CD4-positive, alpha-beta T cell treated with Interleukin-6 at 100 ng/mL for 8 hours (primary cell): Measurements from ENCODE around the gene DLG5.
"Not testable (repeated sequence)": the region's sequence is repeated elsewhere in the genome, so short reads cannot be mapped to it uniquely, and the experiment has no call there.

Experiments
- DNase-seq: peaks from one replicate; pipeline ENCODE4 v3.0.0-alpha.2; 2020; ENCODE audit warnings: mixed read lengths, low spot score

The DLG5 gene

DNA sequence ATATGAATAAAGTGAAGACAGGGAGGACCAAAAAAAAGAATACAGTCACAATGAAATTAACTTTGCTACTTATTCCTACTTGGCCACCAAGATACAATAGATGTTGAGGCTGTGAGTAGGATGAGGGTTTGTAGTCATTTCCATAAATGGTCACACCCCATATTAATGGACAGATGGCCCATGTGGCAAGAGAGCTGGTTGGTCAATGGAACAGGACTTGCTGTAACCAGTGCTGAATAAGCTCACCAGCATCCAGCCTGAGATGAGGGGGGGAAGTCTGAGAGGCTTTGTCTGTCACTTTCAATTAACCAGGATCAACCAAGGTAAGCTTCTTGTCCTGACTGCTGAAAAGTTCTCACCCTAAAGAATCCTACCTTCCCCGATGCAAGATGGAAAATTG lies 158.5 kb downstream of the DLG5 start:
- no peak for DNase-seq

DNA sequence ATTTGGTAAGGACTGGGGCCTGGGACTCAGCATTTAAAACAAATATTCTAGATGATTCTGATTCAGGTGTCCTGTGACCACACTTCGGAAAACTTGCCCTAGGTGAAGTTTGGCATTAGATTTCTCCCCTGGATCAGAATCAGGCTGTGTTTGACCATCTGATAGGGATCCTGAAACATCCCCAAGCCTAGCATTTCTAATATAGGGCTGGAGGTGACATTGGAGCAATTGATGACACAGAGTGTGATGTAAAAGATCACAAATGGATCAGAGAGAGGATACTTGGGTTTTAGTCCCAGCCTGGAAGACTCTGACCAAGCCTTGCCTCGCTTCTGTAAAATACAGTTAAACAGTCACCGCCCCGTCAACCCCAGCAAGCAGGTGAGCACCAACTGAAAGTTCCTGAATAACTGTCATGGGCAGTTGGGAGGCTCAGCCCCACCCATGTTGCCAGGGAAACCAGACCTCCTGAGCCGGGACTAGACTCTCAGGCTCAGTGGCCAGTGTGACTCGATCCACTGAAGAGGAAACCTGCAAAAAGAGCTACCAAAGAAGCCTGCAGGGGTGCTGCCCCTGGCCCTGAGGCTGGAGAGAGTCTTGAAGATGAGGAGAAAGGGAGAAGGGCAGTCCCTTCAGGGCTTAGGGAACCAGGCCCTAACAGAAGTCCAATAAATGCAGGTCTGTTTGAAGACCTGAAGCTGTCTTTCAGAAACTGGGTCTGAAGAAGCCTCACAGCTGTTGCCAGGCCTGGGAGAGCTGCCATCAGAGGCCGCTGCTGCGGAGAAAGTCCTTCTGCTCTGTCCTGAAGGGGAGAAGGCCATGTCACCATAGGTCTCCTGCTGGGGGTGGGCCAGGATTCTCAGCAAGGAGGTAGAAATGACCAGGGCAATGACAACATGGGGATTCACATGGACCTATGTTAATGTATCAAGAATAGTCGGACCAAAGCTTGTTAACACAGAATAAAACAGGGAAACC lies 162.8 kb downstream of the DLG5 start:
- DNase-seq: no peak

DNA sequence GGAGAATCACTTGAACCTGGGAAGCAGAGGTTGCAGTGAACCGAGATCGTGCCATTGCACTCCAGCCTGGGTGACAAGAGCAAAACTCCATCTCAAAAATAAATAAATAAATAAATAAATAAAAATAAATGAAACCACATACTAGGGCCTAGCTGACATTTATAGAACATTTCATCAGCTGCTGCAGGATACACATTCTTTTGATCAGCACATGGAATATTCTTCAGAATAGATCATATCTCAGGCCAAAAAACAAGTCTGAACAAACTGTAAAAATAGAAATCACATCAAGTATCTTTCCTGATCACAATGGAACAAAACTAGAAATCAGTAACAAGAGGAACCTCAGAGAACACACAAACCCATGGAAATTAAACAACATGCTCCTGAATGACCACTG lies 168.1 kb downstream of the DLG5 start:
- DNase-seq: not testable (repeated sequence)

DNA sequence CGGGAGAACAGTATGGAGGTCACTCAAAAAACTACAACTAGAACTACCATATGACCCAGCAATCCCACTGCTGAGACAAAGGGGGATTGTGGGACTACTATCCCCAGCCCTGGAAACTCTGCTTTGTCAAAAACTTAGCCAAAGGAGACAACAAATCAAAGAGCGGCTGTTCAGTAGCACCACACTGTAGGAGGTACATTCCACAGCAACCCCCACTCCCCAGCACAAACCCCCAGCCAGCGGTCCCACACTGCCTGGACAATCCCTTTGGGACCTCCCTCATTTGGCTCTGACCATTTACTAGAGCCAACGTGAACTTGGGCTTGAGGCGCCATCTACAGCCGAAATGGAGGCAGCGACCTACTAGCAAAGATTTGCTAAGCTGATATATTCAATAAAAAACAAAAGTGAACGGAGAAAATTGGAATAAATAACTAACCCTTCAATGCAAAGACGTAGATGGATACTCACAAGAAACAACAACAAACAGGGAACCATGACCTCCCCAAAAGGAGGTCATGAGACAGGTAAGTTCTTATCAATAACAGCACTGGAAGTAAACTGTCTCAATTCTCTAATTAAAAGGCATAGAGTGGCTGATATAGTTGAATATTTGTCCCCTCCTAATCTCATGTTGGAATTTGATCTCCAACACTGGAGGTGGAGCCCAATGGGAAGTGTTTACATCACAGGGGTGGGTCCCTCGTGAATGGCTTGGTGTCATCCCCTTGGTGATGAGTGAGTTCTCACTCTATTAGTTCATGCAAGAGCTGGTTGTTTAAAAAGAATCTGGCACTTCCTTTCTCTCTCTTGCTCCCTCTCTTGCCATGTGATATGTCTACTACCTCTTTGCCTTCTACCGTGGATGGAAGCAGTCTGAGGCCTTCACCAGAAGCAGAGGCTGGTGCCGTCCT lies 170.0 kb downstream of the DLG5 start:
- no peak for DNase-seq

DNA sequence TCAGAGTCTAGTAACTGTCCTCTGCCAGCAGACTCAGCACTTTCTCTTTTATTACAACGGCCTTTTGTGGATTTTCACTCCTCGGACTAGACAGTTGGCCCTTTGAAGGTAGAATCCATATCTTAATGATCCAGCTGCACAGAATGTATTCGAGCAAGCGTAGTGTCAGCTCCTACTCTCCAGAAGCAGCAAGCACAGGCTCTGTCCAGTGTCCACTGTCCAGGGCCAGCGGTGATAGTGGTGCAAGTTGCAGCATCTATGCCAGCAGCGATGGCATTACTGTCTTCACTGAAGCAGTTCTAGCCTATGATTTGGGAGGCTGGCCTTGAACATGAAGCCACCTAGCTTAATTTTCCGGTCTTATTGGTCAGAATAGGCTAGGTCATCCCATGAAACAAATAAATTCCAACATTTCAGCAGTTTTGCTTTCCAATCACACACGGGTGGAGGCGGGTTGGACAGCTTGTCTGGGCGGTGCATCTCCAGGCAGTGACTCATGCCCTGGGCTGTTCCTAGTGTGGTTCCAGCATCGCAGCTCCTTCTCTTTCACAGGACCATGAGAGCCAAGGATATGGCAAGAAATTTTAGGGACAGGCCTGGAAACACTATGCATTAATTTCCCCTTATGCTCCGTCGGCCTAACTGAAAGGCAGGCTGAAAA lies 180.4 kb downstream of the DLG5 start:
- DNase-seq: no peak

DNA sequence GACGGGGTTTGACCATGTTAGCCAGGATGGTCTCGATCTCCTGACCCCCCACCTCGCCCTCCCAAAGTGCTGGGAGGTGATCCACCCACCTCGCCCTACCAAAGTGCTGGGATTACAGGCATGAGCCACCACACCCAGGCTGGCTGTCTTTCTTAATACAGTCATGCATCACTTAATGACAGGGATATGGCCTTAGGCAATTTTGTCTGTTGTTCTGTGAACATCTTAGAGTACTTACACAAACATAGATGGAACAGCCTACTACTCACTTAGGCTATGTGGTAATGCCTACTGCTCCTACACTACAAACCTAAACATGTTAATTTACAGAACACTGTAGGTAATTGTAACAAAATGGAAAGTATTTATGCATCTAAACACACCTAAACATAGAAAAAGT lies 182.3 kb downstream of the DLG5 start:
- no peak for DNase-seq

DNA sequence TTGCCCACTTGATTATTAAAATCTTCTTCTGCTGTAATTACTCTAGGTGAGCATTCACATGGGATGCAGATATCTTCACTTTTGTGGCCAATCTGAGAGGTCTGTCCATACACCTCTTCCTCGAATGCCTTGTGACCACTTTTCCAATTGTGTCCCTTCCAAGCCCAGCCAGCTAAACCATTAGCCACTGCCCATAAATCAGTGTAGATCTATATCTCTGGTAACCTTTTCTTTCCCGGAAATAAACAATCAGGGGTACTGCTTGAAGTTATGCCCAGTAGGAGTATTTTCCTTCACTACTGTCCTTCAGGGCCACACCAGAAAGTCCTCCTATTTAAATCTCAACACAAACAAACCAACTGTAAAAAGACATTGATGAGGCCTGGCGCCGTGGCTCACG lies 184.4 kb downstream of the DLG5 start:
- DNase-seq: no peak

DNA sequence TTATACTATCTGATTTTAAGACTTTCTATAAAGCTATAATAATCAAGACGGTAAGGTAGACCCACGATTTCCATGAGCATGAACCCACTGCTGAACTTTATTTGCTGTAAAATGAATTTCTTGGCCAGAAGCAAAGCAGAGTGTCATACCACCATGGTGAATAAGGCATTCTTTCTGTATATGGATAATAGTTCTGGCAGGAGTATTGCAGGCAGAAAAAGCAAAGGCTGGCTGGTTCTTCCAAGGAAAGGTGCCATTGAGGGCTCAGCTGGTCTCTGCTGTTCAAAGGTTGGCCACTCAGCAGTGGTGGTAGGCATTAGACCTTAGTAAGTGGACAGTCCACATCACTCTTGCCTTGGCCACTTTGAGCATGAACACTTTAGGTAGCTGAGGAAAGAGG lies 184.8 kb downstream of the DLG5 start:
- DNase-seq: no peak
